ENCODE measurements around the gene NBEAL2.

DNA sequence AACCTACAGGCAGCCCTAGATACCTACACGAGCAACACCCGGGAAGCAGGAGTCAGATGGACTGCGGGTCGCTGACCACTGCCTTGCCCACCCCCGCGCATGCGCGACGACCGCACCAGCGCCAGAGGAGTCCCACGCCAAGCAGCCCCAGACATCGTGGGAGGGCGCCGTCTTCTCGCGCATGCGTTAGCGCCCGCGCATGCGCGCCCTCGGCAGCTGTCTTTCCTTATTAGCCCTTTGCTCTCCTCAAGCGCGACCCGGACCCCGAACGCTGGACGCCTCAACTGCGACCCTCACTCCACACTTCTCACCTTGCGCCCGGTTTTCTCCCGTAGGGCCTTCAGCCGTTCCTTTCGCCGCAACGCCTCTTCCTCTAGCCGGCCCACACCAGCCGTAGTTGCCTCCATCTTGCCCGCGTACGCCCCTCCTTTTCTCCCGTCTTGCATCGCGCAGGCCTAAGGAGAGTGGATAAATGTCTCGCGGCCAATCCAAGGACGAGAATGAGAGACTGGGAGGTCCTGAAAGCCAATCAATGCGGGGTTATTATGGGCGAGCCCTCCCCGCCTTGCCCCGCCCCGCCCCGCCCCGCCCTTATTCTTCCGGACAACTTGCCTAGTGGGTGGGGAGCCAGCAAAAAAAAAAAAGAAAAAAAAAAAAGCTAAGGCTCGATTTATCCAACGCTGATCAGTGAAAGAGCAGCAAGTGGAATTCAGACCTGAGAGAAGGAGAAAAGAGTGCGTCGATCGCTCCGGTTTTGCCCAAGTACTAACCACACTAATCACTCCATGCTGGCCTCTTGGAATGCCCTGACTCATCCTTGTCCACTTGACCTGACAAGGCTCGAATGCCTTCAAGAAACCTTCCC is 2.9 kb upstream of the NBEAL2 start, which contains the start of gene CCDC12:
- peak in 1 of 3 donors; percentile 47 for TF ChIP-seq POLR2A (IDR thresholded peaks at IDR 0.05)
- TF ChIP-seq, protein P1, sequence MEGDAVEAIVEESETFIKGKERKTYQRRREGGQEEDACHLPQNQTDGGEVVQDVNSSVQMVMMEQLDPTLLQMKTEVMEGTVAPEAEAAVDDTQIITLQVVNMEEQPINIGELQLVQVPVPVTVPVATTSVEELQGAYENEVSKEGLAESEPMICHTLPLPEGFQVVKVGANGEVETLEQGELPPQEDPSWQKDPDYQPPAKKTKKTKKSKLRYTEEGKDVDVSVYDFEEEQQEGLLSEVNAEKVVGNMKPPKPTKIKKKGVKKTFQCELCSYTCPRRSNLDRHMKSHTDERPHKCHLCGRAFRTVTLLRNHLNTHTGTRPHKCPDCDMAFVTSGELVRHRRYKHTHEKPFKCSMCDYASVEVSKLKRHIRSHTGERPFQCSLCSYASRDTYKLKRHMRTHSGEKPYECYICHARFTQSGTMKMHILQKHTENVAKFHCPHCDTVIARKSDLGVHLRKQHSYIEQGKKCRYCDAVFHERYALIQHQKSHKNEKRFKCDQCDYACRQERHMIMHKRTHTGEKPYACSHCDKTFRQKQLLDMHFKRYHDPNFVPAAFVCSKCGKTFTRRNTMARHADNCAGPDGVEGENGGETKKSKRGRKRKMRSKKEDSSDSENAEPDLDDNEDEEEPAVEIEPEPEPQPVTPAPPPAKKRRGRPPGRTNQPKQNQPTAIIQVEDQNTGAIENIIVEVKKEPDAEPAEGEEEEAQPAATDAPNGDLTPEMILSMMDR (IDR thresholded peaks at IDR 0.05 in 8 of 11, conservative IDR thresholded peaks at IDR 0.05 in 3 of 11), result peak in 2 of 11 experiments; percentile 7 to 16
- peak; percentile 94 to 98 (median 95) for TF ChIP-seq POLR2AphosphoS5 (IDR thresholded peaks at IDR 0.05)

Measured in spleen (tissue), 7 donors.